Cardiac atrium fibroblast (primary cell): ENCODE measurements around the gene FAU. TPM values are rescaled to one million over a fixed set of nuclear protein-coding genes. Genes with fewer than 3 reads are reported as not detected.

ENCODE experiments used
- total RNA-seq: library from RNA; depleted of rRNA; stranded (reverse); fragments of >200 nt; gene quantifications from 2 replicates; pipeline ENCODE4 v1.2.3, GENCODE V29; 2015

The FAU gene
- 367 and 443 TPM in 2 replicates for total RNA-seq

GRCh38 chr11:65121865-65122696 is at the start of gene FAU, which contains the start of gene MRPL49:
TSS of gene FAU (minus strand) at chr11:65122134. CDS start at chr11:65121813, 321 bp downstream.
TSS of gene MRPL49 (plus strand) at chr11:65122321. CDS start at chr11:65122347, 26 bp downstream.

GRCh38 chr11:65170058-65170534 is 48.2 kb upstream of the FAU start, which contains the start of gene SPDYC:
TSS of gene SPDYC (plus strand) at chr11:65170233. CDS start at chr11:65171358, 1,125 bp downstream.

GRCh38 chr11:65134240-65134951 is 12.5 kb upstream of the FAU start, which contains the start of gene SYVN1:
TSS of gene SYVN1 (minus strand) at chr11:65134519. CDS start at chr11:65133601, 918 bp downstream.

GRCh38 chr11:65117206-65118096 is 4.5 kb downstream of the FAU start, which contains the start of gene ZNHIT2:
TSS of gene ZNHIT2 (minus strand) at chr11:65117701. CDS start at chr11:65117653, 48 bp downstream.

GRCh38 chr11:65111744-65112545 is 10.0 kb downstream of the FAU start, which contains the start of gene TM7SF2:
TSS of gene TM7SF2 (plus strand) at chr11:65111872. CDS start at chr11:65112016, 144 bp downstream.

GRCh38 chr11:65095974-65096806 is 25.7 kb downstream of the FAU start, which contains the start of gene VPS51:
TSS of gene VPS51 (plus strand) at chr11:65096214. CDS start at chr11:65096251, 37 bp downstream.

GRCh38 chr11:65083834-65084597 is 37.9 kb downstream of the FAU start, which contains the start of the genes CDCA5 and ZFPL1:
TSS of gene CDCA5 (minus strand) at chr11:65084040. CDS start at chr11:65083978, 62 bp downstream.
TSS of gene ZFPL1 (plus strand) at chr11:65084222. CDS start at chr11:65084699, 477 bp downstream.

Other genes starting within 250 kb of the FAU start
- gene EHD1, start 243.5 kb downstream of the FAU start, total RNA-seq, result 63.7 and 84.1 TPM in 2 replicates
- gene ATG2A, start 204.9 kb downstream of the FAU start, total RNA-seq, result 13.2 and 18.1 TPM in 2 replicates
- gene PPP2R5B, start 197.4 kb downstream of the FAU start, total RNA-seq, result 24.9 and 27.9 TPM in 2 replicates
- 2.6 TPM in 1 of 2 replicates, not detected in the other for gene GPHA2, start 186.2 kb downstream of the FAU start, total RNA-seq
- not detected in 2 replicates for gene MAJIN, start 150.0 kb downstream of the FAU start, total RNA-seq
- 0.16 TPM in 1 of 2 replicates, not detected in the other for gene BATF2, start 125.2 kb downstream of the FAU start, total RNA-seq
- gene ARL2, start 108.0 kb downstream of the FAU start, total RNA-seq, result 97.5 and 157 TPM in 2 replicates
- 10.0 and 12.8 TPM in 2 replicates for gene SNX15, start 94.7 kb downstream of the FAU start, total RNA-seq
- gene SAC3D1, start 80.9 kb downstream of the FAU start, total RNA-seq, result 10.4 and 10.5 TPM in 2 replicates
- 19.1 and 24.6 TPM in 2 replicates for gene NAALADL1, start 63.6 kb downstream of the FAU start, total RNA-seq
- 5.8 and 15.9 TPM in 2 replicates for gene CDCA5, start 38.1 kb downstream of the FAU start, total RNA-seq
- gene ZFPL1, start 37.9 kb downstream of the FAU start, total RNA-seq, result 52.3 and 67.3 TPM in 2 replicates
- 231 and 236 TPM in 2 replicates for gene VPS51, start 25.9 kb downstream of the FAU start, total RNA-seq
- 10.2 and 29.6 TPM in 2 replicates for gene TM7SF2, start 10.3 kb downstream of the FAU start, total RNA-seq
- gene ZNHIT2, start 4.4 kb downstream of the FAU start, total RNA-seq, result 10.1 and 13.8 TPM in 2 replicates
- 35.7 and 41.5 TPM in 2 replicates for gene MRPL49, start 187 bp upstream of the FAU start, total RNA-seq
- gene SYVN1, start 12.4 kb upstream of the FAU start, total RNA-seq, result 37.7 and 49.2 TPM in 2 replicates
- not detected in 2 replicates for gene SPDYC, start 48.1 kb upstream of the FAU start, total RNA-seq
- 134 and 170 TPM in 2 replicates for gene CAPN1, start 59.8 kb upstream of the FAU start, total RNA-seq
- gene POLA2, start 139.8 kb upstream of the FAU start, total RNA-seq, result 2.7 and 5.3 TPM in 2 replicates
- gene CDC42EP2, start 192.7 kb upstream of the FAU start, total RNA-seq, result 53.5 and 69.1 TPM in 2 replicates
- gene DPF2, start 211.7 kb upstream of the FAU start, total RNA-seq, result 34.7 and 38.4 TPM in 2 replicates
- gene TIGD3, start 232.6 kb upstream of the FAU start, total RNA-seq, result 0.49 TPM in 1 of 2 replicates, not detected in the other